Thyroid gland (tissue), 4 donors: Measurements from ENCODE around the gene SELENON. TPM values are rescaled to one million over a fixed set of nuclear protein-coding genes. Genes with fewer than 3 reads are reported as not detected.

Experiments
- DNase-seq, 2 donors: peaks; one replicate each; pipeline ENCODE4 v3.0.0-alpha.2; 2019
- H3K27ac ChIP-seq, 3 donors: fragments of 200-600 bp; sonication (generic); 1 replicate in 2 of 3; 2 replicates in 1 of 3; pipeline ENCODE4 v1.5.1; 2016 to 2019; ENCODE audit warnings: mild to moderate bottlenecking in 1 of 3, moderate library complexity in 1 of 3
- H3K27me3 ChIP-seq: fragments of 200-600 bp; sonication (generic); one replicate; pipeline ENCODE4 v1.5.1; 2019
- H3K36me3 ChIP-seq, 2 donors: fragments of 200-600 bp; sonication (generic); one replicate each; pipeline ENCODE4 v1.5.1; 2016 to 2019
- H3K4me1 ChIP-seq, 2 donors: fragments of 200-600 bp; sonication (generic); one replicate each; pipeline ENCODE4 v1.5.1; 2017 to 2019
- H3K4me3 ChIP-seq, 3 donors: fragments of 200-600 bp; sonication (generic); replicated peaks in 1 of 3; 1 replicate in 2 of 3; 2 replicates in 1 of 3; pipeline ENCODE4 v1.5.1; 2016; ENCODE audit warnings: mild to moderate bottlenecking in 1 of 3
- H3K9me3 ChIP-seq: fragments of 200-600 bp; sonication (generic); one replicate; pipeline ENCODE4 v1.5.1; 2017
- POLR2A ChIP-seq, 2 donors: fragments of 450-650 bp; IDR thresholded peaks; one replicate each; pipeline ENCODE4 v1.6.1; 2017; ENCODE audit warnings: antibody characterized with exemption in 2 of 2, mild to moderate bottlenecking in 2 of 2, moderate library complexity in 1 of 2
- WGBS, 2 donors: methylation state at CpG; one replicate each; pipeline ENCODE4 v1.1.5; 2017; 5-methylcytosine and 5-hydroxymethylcytosine counted together
- intact Hi-C: fragments of 100-400 bp; cut with DNase I; formaldehyde crosslinking; loops from one replicate; pipeline ENCODE4 v1.15.1; 2023
- total RNA-seq, 4 donors: library from RNA; depleted of rRNA; stranded (reverse); fragments of >200 nt; gene quantifications; one replicate each; pipeline ENCODE4 v1.2.3, GENCODE V29; 2016
- TF ChIP-seq, protein P1 (sequence below), 6 experiments: fragments of 200-600 bp in 3 of 6; fragments of 450-650 bp in 3 of 6; sonication (generic) in 3 of 6; IDR thresholded peaks; one replicate each; pipeline ENCODE4 v1.5.1; 2016 to 2019; ENCODE audit warnings: antibody characterized with exemption in 6 of 6, mild to moderate bottlenecking in 2 of 6, inconsistent platforms in 1 of 6, moderate library complexity in 1 of 6

The SELENON gene
- total RNA-seq: 10 to 100 TPM; 31.2 to 58.2 (median 55.2) TPM

- Histone ChIP-seq H3K27ac (peak within 1 kb of the TSS; percentile 70 to 79 (median 79)), H3K4me3 (peak within 1 kb of the TSS in 2 of 3 donors; percentile 38 to 50), H3K27me3 (no peaks in the 10 kb centered on the region), H3K9me3 (no peaks in the 10 kb centered on the region), H3K36me3 (no peaks in the 10 kb centered on the region), H3K4me1 (peaks cover 23 to 49% of the 10 kb centered on the region in 2 donors)
- WGBS, 2 donors: 1% methylated on average over 10 to 18 of the region's 91 CpGs
- intact Hi-C loops: loop anchor here (5.0 to 10.0 kb wide), 4 partner anchors 103 to 395 kb away; partner anchors contain the start of gene LDLRAP1
- TF ChIP-seq, protein P1, sequence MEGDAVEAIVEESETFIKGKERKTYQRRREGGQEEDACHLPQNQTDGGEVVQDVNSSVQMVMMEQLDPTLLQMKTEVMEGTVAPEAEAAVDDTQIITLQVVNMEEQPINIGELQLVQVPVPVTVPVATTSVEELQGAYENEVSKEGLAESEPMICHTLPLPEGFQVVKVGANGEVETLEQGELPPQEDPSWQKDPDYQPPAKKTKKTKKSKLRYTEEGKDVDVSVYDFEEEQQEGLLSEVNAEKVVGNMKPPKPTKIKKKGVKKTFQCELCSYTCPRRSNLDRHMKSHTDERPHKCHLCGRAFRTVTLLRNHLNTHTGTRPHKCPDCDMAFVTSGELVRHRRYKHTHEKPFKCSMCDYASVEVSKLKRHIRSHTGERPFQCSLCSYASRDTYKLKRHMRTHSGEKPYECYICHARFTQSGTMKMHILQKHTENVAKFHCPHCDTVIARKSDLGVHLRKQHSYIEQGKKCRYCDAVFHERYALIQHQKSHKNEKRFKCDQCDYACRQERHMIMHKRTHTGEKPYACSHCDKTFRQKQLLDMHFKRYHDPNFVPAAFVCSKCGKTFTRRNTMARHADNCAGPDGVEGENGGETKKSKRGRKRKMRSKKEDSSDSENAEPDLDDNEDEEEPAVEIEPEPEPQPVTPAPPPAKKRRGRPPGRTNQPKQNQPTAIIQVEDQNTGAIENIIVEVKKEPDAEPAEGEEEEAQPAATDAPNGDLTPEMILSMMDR (IDR thresholded peaks at IDR 0.05): no peak
- peak in 1 of 2 donors; percentile 53 for TF ChIP-seq POLR2A (IDR thresholded peaks at IDR 0.05)
- peak; percentile 65 to 68 for DNase-seq
Observed at GRCh38 chr1:25799935-25800702, at the start of gene SELENON. Gene SELENON (plus strand): TSS chr1:25800193. CDS start chr1:25800231, 38 bp downstream.

DNA sequence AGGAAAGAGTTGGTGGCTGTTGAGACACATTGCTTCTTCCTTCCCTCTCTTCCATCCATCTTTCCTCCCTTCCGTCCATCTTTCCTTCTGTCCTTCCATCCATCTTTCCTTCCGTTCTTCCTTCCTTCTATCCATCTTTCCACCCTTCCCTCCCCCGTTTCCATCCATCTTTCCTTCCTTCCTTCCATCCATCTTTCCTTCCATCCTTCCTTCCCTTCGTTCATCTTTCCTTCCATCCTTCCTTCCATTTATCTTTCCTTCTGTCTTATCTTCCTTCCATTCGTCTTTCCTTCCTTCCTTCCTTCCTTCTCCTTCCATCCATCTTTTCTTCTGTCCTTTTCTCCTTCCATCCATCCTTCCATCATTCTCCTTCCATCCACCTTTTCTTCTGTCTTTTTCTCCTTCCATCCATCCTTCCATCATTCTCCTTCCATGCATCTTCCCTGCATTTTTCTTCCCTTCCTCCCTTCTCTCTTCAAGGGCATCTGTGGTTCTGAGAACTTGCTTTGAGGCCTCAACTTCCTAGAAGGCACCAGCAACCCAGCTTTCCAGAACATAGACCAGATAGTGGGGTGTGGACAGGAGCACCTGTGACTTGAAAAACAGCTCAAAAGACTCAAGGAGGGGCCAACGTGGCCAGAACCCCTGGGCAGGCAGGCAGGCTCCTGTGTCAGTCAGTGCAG, 48.9 kb upstream of the SELENON start:
- Histone ChIP-seq H3K4me1 (peaks cover 15 to 22% of the 10 kb centered on the region in 2 donors), H3K27ac (no peak overlapping the region), H3K9me3 (no peaks in the 10 kb centered on the region), H3K36me3 (no peaks in the 10 kb centered on the region), H3K4me3 (no peak overlapping the region), H3K27me3 (no peaks in the 10 kb centered on the region)
- no peak for TF ChIP-seq POLR2A (IDR thresholded peaks at IDR 0.05)
- TF ChIP-seq, protein P1 (IDR thresholded peaks at IDR 0.05): no peak
- whole genome bisulfite sequencing, 2 donors: 91 to 95% methylated on average over 5 to 6 of the region's 6 CpGs
- intact Hi-C loops: no loop called here
- no peak for DNase-seq

DNA sequence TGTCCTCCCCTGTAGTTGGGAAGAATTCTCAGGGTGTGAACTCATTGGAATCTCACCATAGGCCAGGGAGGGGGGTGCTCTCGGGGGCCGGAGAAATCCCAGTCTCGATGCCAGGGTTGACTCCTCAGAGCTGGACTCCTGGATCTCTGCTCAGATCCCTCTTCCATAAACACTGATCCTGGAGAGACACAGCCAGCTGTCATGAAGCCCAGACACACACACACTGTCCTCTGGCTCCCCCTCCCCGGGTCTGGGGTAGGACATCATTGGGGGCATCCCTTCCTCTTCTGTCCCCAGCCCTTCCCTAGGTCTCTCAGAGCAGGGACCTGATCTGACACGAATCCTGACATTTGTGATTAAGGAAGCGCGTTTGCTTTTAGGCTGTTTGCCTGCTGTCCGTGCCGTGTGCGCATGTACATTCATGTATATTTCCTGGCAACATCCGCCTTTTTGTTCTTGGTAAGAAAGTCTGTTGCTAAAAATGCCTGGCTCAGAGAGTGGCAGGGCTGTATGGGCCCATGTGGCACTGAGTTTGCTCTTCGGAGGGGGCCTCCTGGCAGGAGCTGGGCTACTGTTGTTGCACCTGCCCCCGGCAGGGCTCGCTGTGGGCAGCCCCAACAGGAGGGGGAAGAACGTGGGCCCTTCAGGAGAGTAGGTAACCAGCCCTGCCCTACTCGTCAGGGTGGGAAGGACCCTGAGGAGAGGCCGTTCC, 45.4 kb upstream of the SELENON start:
- no peaks in the 10 kb centered on the region for H3K36me3 ChIP-seq
- no peak for DNase-seq
- no peak for TF ChIP-seq POLR2A (IDR thresholded peaks at IDR 0.05)
- TF ChIP-seq, protein P1 (IDR thresholded peaks at IDR 0.05): no peak
- WGBS, 2 donors: 71 to 77% methylated on average over 12 to 17 of the region's 17 CpGs
- peaks cover 7 to 12% of the 10 kb centered on the region in 2 donors for H3K4me1 ChIP-seq
- intact Hi-C loops: no loop called here
- H3K4me3 ChIP-seq: no peak overlapping the region
- H3K9me3 ChIP-seq: no peaks in the 10 kb centered on the region
- no peak overlapping the region for H3K27ac ChIP-seq
- H3K27me3 ChIP-seq: no peaks in the 10 kb centered on the region

GRCh38 chr1:25755475-25756125, 44.4 kb upstream of the SELENON start:
- WGBS, 2 donors: 93% methylated on average over 7 of the region's 7 CpGs

More at GRCh38 chr1:25755475-25756125, 44.4 kb upstream of the SELENON start:
- Histone ChIP-seq H3K36me3 (no peaks in the 10 kb centered on the region), H3K9me3 (no peaks in the 10 kb centered on the region), H3K4me1 (peaks cover 12 to 18% of the 10 kb centered on the region in 2 donors), H3K4me3 (no peak overlapping the region), H3K27me3 (no peaks in the 10 kb centered on the region), H3K27ac (no peak overlapping the region)
- intact Hi-C loops: no loop called here
- no peak for TF ChIP-seq POLR2A (IDR thresholded peaks at IDR 0.05)
- TF ChIP-seq, protein P1 (IDR thresholded peaks at IDR 0.05): no peak
- no peak for DNase-seq
